ENCODE data around the gene ILKAP.

GRCh38 chr2:238125127-238125885, 78.2 kb downstream of the ILKAP start:
- no peak for TF ChIP-seq CTCF (IDR thresholded peaks at IDR 0.05)
- no peak for TF ChIP-seq POLR2A (IDR thresholded peaks at IDR 0.05)
